NCI-H2227 (cell line): ENCODE measurements around the gene CFAP61.

Experiments used
- DNase-seq: peaks from one replicate; lab custom pipeline; 2025; ENCODE audit not compliant: unreplicated experiment; lab: John Stamatoyannopoulos, UW

The CFAP61 gene

GRCh38 chr20:20393207-20394120 lies 341.1 kb downstream of the CFAP61 start:
- no peak for DNase-seq

- no peak for DNase-seq
These were observed 342.8 kb downstream of the CFAP61 start for GRCh38 chr20:20395087-20395486.

GRCh38 chr20:20395903-20396568 lies 343.7 kb downstream of the CFAP61 start:
- DNase-seq, result no peak

- DNase-seq, result no peak
These were observed 344.5 kb downstream of the CFAP61 start for GRCh38 chr20:20396794-20397193.

- no peak for DNase-seq
These were observed 345.8 kb downstream of the CFAP61 start for GRCh38 chr20:20398123-20398522.

- DNase-seq, result no peak
These were observed 347.5 kb downstream of the CFAP61 start for GRCh38 chr20:20399531-20400500.

GRCh38 chr20:20401991-20402390 lies 349.7 kb downstream of the CFAP61 start:
- no peak for DNase-seq

- no peak for DNase-seq
These were observed 352.3 kb downstream of the CFAP61 start for GRCh38 chr20:20404633-20405032.

- no peak for DNase-seq
These were observed 353.3 kb downstream of the CFAP61 start for GRCh38 chr20:20405623-20406022.

- no peak for DNase-seq
These were observed 354.0 kb downstream of the CFAP61 start for GRCh38 chr20:20406306-20406705.

- peak; percentile 64 for DNase-seq
These were observed 355.8 kb downstream of the CFAP61 start for GRCh38 chr20:20407891-20408805.

- no peak for DNase-seq
These were observed 357.0 kb downstream of the CFAP61 start for GRCh38 chr20:20409331-20409730.
